HEK293 (cell line): ENCODE measurements around the gene PJVK.

ENCODE experiments used
- HOXA7 ChIP-seq: sonication (generic); formaldehyde crosslinking; IDR thresholded peaks from 2 replicates; pipeline ENCODE4 v1.8.1; 2022; ENCODE audit warnings: missing genetic modification reagents, borderline replicate concordance
- KLF17 ChIP-seq: fragments of 450-650 bp; formaldehyde crosslinking; IDR thresholded peaks from 2 replicates; pipeline ENCODE4 v1.5.1; 2016; ENCODE audit warnings: missing biosample characterization, missing genetic modification characterization
- KLF8 ChIP-seq: fragments of 450-650 bp; formaldehyde crosslinking; IDR thresholded peaks from 2 replicates; pipeline ENCODE4 v1.5.1; 2016; ENCODE audit warnings: missing biosample characterization, missing genetic modification characterization
- OVOL3 ChIP-seq: fragments of 450-650 bp; formaldehyde crosslinking; IDR thresholded peaks from 2 replicates; pipeline ENCODE4 v1.5.1; 2016; ENCODE audit warnings: missing biosample characterization, missing genetic modification characterization
- ZEB2 ChIP-seq: fragments of 450-650 bp; formaldehyde crosslinking; IDR thresholded peaks from 2 replicates; pipeline ENCODE4 v1.5.1; 2016; ENCODE audit warnings: missing biosample characterization, missing genetic modification characterization
- ZFP37 ChIP-seq: fragments of 450-650 bp; formaldehyde crosslinking; IDR thresholded peaks from 2 replicates; pipeline ENCODE4 v1.5.1; 2016; ENCODE audit warnings: missing biosample characterization, missing genetic modification characterization
- ZNF148 ChIP-seq: fragments of 450-650 bp; formaldehyde crosslinking; IDR thresholded peaks from 2 replicates; pipeline ENCODE4 v1.5.0; 2017; ENCODE audit warnings: missing biosample characterization, missing genetic modification characterization, borderline replicate concordance
- ZNF16 ChIP-seq: fragments of 450-650 bp; formaldehyde crosslinking; IDR thresholded peaks from 2 replicates; pipeline ENCODE4 v1.5.1; 2016; ENCODE audit warnings: low read depth, missing biosample characterization, missing genetic modification characterization
- ZNF19 ChIP-seq: fragments of 450-650 bp; formaldehyde crosslinking; IDR thresholded peaks from 2 replicates; pipeline ENCODE4; 2016; ENCODE audit warnings: missing biosample characterization, missing genetic modification characterization, low read depth
- ZNF354C ChIP-seq: fragments of 450-650 bp; formaldehyde crosslinking; IDR thresholded peaks from 2 replicates; pipeline ENCODE4 v1.5.1; 2016; ENCODE audit warnings: missing biosample characterization, missing genetic modification characterization, low read depth, borderline replicate concordance
- ZNF514 ChIP-seq: fragments of 450-650 bp; formaldehyde crosslinking; IDR thresholded peaks from 2 replicates; pipeline ENCODE4 v1.5.1; 2016; ENCODE audit warnings: missing biosample characterization, missing genetic modification characterization
- ZNF560 ChIP-seq: fragments of 450-650 bp; formaldehyde crosslinking; IDR thresholded peaks from 2 replicates; pipeline ENCODE4 v1.5.1; 2017; ENCODE audit warnings: missing biosample characterization, missing genetic modification characterization, borderline replicate concordance
- ZNF623 ChIP-seq: fragments of 450-650 bp; formaldehyde crosslinking; IDR thresholded peaks from 2 replicates; pipeline ENCODE4 v1.5.1; 2016; ENCODE audit warnings: missing biosample characterization, missing genetic modification characterization
- ZNF624 ChIP-seq: fragments of 450-650 bp; formaldehyde crosslinking; IDR thresholded peaks from 2 replicates; pipeline ENCODE4 v1.5.1; 2017; ENCODE audit warnings: missing biosample characterization, missing genetic modification characterization
- ZNF654 ChIP-seq: fragments of 450-650 bp; formaldehyde crosslinking; IDR thresholded peaks from 2 replicates; pipeline ENCODE4 v1.5.1; 2016; ENCODE audit warnings: low read depth, missing biosample characterization, missing genetic modification characterization
- TF ChIP-seq, protein P1 (sequence below): fragments of 450-650 bp; formaldehyde crosslinking; IDR thresholded peaks from 2 replicates; pipeline ENCODE4 v1.5.1; 2016; ENCODE audit warnings: missing biosample characterization, missing genetic modification characterization
- TF ChIP-seq, protein P2 (sequence below): fragments of 450-650 bp; formaldehyde crosslinking; IDR thresholded peaks from 2 replicates; pipeline ENCODE4 v1.5.1; 2016; ENCODE audit warnings: missing biosample characterization, missing genetic modification characterization
- TF ChIP-seq, protein P3 (sequence below): fragments of 450-650 bp; formaldehyde crosslinking; IDR thresholded peaks from 2 replicates; pipeline ENCODE4 v1.5.1; 2017; ENCODE audit warnings: missing biosample characterization, missing genetic modification characterization
- TF ChIP-seq, protein P4 (sequence below): fragments of 450-650 bp; formaldehyde crosslinking; IDR thresholded peaks from 2 replicates; pipeline ENCODE4 v1.5.1; 2016; ENCODE audit warnings: missing biosample characterization, missing genetic modification characterization
- TF ChIP-seq, protein P5 (sequence below): fragments of 450-650 bp; formaldehyde crosslinking; IDR thresholded peaks from 2 replicates; pipeline ENCODE4 v1.5.1; 2016; ENCODE audit warnings: missing biosample characterization, missing genetic modification characterization
- TF ChIP-seq, protein P6 (sequence below): fragments of 450-650 bp; formaldehyde crosslinking; IDR thresholded peaks from 2 replicates; pipeline ENCODE4 v1.5.1; 2016; ENCODE audit warnings: missing biosample characterization, missing genetic modification characterization
- TF ChIP-seq, protein P7 (sequence below): fragments of 450-650 bp; formaldehyde crosslinking; IDR thresholded peaks from 2 replicates; pipeline ENCODE4 v1.5.1; 2016; ENCODE audit warnings: missing biosample characterization, missing genetic modification characterization

The PJVK gene

DNA sequence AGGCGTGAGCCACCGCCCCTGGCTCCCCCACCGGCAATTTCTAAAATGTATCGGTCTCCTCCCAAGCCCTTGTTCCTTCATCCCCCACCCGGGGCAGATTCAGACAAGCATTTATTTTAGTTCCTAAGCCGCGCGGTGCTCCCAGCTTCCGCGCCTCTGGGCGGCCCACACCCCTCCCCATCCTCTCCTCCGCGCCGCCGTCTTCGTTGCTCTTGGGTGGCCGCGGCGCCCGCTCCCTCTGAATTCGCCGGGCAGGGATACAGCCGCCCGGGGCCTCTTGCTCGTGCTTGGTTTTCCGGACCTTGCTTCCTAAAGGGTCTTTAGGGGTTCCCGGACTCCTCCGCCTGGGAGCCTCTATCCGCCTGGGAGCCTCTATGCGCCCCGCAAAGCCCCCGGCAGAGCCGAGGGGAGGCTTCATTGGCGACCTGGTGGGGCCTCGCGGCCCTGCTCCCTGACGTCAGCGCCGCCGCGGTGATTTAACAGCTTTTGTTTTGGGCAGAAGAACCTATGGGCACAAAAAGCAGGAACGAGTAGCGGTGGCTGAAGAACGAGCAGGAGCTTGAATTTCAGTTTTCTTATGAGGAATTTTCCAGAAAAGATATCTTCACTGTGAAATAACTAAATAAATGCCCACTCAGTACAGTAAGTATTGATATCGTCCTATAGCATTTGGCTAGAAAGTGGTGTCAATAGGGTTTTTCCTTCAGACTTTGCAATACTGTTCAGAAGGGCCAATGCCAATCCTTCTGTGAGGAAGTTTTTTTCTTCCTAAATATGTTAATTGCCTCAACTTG is 37.5 kb upstream of the PJVK start (continued):
- TF ChIP-seq, protein P1, sequence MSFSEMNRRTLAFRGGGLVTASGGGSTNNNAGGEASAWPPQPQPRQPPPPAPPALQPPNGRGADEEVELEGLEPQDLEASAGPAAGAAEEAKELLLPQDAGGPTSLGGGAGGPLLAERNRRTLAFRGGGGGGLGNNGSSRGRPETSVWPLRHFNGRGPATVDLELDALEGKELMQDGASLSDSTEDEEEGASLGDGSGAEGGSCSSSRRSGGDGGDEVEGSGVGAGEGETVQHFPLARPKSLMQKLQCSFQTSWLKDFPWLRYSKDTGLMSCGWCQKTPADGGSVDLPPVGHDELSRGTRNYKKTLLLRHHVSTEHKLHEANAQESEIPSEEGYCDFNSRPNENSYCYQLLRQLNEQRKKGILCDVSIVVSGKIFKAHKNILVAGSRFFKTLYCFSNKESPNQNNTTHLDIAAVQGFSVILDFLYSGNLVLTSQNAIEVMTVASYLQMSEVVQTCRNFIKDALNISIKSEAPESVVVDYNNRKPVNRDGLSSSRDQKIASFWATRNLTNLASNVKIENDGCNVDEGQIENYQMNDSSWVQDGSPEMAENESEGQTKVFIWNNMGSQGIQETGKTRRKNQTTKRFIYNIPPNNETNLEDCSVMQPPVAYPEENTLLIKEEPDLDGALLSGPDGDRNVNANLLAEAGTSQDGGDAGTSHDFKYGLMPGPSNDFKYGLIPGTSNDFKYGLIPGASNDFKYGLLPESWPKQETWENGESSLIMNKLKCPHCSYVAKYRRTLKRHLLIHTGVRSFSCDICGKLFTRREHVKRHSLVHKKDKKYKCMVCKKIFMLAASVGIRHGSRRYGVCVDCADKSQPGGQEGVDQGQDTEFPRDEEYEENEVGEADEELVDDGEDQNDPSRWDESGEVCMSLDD (tag by site-specific recombination), result 0 out of 2 replicates have a peak, but pooled peaks have one; percentile 69
- no peak for TF ChIP-seq OVOL3
- no peak for TF ChIP-seq KLF17 (tag by site-specific recombination)
- TF ChIP-seq, protein P2, sequence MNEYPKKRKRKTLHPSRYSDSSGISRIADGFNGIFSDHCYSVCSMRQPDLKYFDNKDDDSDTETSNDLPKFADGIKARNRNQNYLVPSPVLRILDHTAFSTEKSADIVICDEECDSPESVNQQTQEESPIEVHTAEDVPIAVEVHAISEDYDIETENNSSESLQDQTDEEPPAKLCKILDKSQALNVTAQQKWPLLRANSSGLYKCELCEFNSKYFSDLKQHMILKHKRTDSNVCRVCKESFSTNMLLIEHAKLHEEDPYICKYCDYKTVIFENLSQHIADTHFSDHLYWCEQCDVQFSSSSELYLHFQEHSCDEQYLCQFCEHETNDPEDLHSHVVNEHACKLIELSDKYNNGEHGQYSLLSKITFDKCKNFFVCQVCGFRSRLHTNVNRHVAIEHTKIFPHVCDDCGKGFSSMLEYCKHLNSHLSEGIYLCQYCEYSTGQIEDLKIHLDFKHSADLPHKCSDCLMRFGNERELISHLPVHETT (tag by site-specific recombination), result no peak
- no peak for TF ChIP-seq ZNF354C (tag by site-specific recombination)
- TF ChIP-seq, protein P3, sequence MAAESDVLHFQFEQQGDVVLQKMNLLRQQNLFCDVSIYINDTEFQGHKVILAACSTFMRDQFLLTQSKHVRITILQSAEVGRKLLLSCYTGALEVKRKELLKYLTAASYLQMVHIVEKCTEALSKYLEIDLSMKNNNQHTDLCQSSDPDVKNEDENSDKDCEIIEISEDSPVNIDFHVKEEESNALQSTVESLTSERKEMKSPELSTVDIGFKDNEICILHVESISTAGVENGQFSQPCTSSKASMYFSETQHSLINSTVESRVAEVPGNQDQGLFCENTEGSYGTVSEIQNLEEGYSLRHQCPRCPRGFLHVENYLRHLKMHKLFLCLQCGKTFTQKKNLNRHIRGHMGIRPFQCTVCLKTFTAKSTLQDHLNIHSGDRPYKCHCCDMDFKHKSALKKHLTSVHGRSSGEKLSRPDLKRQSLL, result no peak
- TF ChIP-seq ZNF560 (tag by site-specific recombination), result no peak
- no peak for TF ChIP-seq ZNF19
- TF ChIP-seq, protein P4, sequence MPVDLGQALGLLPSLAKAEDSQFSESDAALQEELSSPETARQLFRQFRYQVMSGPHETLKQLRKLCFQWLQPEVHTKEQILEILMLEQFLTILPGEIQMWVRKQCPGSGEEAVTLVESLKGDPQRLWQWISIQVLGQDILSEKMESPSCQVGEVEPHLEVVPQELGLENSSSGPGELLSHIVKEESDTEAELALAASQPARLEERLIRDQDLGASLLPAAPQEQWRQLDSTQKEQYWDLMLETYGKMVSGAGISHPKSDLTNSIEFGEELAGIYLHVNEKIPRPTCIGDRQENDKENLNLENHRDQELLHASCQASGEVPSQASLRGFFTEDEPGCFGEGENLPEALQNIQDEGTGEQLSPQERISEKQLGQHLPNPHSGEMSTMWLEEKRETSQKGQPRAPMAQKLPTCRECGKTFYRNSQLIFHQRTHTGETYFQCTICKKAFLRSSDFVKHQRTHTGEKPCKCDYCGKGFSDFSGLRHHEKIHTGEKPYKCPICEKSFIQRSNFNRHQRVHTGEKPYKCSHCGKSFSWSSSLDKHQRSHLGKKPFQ (tag by site-specific recombination), result no peak
- TF ChIP-seq, protein P5, sequence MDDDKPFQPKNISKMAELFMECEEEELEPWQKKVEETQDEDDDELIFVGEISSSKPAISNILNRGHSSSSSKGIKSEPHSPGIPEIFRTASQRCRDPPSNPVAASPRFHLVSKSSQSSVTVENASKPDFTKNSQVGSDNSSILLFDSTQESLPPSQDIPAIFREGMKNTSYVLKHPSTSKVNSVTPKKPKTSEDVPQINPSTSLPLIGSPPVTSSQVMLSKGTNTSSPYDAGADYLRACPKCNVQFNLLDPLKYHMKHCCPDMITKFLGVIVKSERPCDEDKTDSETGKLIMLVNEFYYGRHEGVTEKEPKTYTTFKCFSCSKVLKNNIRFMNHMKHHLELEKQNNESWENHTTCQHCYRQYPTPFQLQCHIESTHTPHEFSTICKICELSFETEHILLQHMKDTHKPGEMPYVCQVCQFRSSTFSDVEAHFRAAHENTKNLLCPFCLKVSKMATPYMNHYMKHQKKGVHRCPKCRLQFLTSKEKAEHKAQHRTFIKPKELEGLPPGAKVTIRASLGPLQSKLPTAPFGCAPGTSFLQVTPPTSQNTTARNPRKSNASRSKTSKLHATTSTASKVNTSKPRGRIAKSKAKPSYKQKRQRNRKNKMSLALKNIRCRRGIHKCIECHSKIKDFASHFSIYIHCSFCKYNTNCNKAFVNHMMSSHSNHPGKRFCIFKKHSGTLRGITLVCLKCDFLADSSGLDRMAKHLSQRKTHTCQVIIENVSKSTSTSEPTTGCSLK (tag by site-specific recombination), result no peak
- no peak for TF ChIP-seq ZEB2
- peak; percentile 61; the same call in 1 of the 2 replicates for TF ChIP-seq ZFP37 (tag by site-specific recombination)
- TF ChIP-seq HOXA7, result no peak
- no peak; the same call in 1 of the 2 replicates for TF ChIP-seq ZNF16 (tag by site-specific recombination)
- TF ChIP-seq ZNF148 (tag by site-specific recombination), result no peak
- TF ChIP-seq ZNF654, result no peak
- peak; percentile 46; the same call in 1 of the 2 replicates for TF ChIP-seq KLF8 (tag by site-specific recombination)
- TF ChIP-seq, protein P6, sequence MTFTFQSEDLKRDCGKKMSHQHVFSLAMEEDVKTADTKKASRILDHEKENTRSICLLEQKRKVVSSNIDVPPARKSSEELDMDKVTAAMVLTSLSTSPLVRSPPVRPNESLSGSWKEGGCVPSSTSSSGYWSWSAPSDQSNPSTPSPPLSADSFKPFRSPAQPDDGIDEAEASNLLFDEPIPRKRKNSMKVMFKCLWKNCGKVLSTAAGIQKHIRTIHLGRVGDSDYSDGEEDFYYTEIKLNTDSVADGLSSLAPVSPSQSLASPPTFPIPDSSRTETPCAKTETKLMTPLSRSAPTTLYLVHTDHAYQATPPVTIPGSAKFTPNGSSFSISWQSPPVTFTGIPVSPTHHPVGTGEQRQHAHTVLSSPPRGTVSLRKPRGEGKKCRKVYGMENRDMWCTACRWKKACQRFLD, result no peak
- no peak for TF ChIP-seq ZNF623 (tag by site-specific recombination)
- TF ChIP-seq ZNF624 (tag by site-specific recombination), result no peak
- no peak for TF ChIP-seq ZNF514
- TF ChIP-seq, protein P7, sequence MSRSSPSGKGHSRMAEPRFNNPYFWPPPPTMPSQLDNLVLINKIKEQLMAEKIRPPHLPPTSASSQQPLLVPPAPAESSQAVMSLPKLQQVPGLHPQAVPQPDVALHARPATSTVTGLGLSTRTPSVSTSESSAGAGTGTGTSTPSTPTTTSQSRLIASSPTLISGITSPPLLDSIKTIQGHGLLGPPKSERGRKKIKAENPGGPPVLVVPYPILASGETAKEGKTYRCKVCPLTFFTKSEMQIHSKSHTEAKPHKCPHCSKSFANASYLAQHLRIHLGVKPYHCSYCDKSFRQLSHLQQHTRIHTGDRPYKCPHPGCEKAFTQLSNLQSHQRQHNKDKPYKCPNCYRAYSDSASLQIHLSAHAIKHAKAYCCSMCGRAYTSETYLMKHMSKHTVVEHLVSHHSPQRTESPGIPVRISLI (tag by site-specific recombination), result no peak
